H1 (cell line): ENCODE data around the gene ELFN2. TPM values are rescaled to one million over a fixed set of nuclear protein-coding genes. Genes with fewer than 3 reads are reported as not detected.

ENCODE experiments used
- CTCF ChIA-PET: fragments of 300-600 bp; sonication (Branson Sonifier 250); formaldehyde crosslinking; loops from one replicate; lab custom pipeline; 2021; ENCODE audit not compliant: partially characterized antibody; lab: Charles Lee
- POLR2A ChIA-PET: fragments of 300-600 bp; sonication (Branson Sonifier 250); formaldehyde crosslinking; loops from one replicate; lab custom pipeline; 2021; ENCODE audit warnings: inconsistent platforms; ENCODE audit not compliant: partially characterized antibody; lab: Charles Lee
- DNase-seq, 2 experiments: peaks; one replicate each; pipeline versions ENCODE4 v3.0.0 to v3.0.0-alpha.2; 2010 to 2022; ENCODE audit warnings: low spot score in 2 of 2, low read depth in 1 of 2, mixed read lengths in 1 of 2
- FAIRE-seq: peaks from 2 replicates; lab custom pipeline; 2011; peaks lifted over from hg19 to GRCh38; lab: Jason Lieb, UNC
- H2AFZ ChIP-seq: 2 replicates; pipeline ENCODE4 v1.8.1; 2012; ENCODE audit warnings: low read length, inconsistent platforms
- H2AK5ac ChIP-seq: 2 replicates; pipeline ENCODE4 v1.6.1; 2013; ENCODE audit warnings: low read depth, low read length
- H2BK120ac ChIP-seq: replicated peaks from 2 replicates; pipeline ENCODE3; 2013; ENCODE audit warnings: low read depth, low read length, inconsistent platforms
- H2BK12ac ChIP-seq: 2 replicates; pipeline ENCODE4 v1.6.1; 2013; ENCODE audit warnings: low read depth, low read length
- H2BK15ac ChIP-seq: 2 replicates; pipeline ENCODE4 v1.6.1; 2013; ENCODE audit warnings: low read length
- H2BK20ac ChIP-seq: 2 replicates; pipeline ENCODE4 v1.6.1; 2013; ENCODE audit warnings: low read length
- H2BK5ac ChIP-seq: 2 replicates; pipeline ENCODE4 v1.6.1; 2013; ENCODE audit warnings: low read depth, low read length
- H3K14ac ChIP-seq: 2 replicates; pipeline ENCODE4 v1.6.1; 2013; ENCODE audit warnings: inconsistent platforms; ENCODE audit not compliant: insufficient read length
- H3K18ac ChIP-seq: 2 replicates; pipeline ENCODE4 v1.6.1; 2013; ENCODE audit warnings: low read length; ENCODE audit errors: extremely low read depth
- H3K23ac ChIP-seq: 2 replicates; pipeline ENCODE4 v1.6.1; 2013; ENCODE audit warnings: inconsistent platforms; ENCODE audit not compliant: insufficient read length
- H3K23me2 ChIP-seq: 2 replicates; pipeline ENCODE4 v1.6.1; 2013; ENCODE audit warnings: low read depth, low read length
- H3K27ac ChIP-seq: 2 replicates; pipeline ENCODE4 v1.6.1; 2011; ENCODE audit warnings: low read depth, low read length, inconsistent platforms
- H3K27me3 ChIP-seq, 4 experiments: replicated peaks in 1 of 4; 1 replicate in 1 of 4; 2 replicates in 3 of 4; pipeline versions ENCODE4 v1.6.1 to v1.8.1; 2011 to 2013; ENCODE audit warnings: low read length in 3 of 4, mild to moderate bottlenecking in 3 of 4, inconsistent platforms in 2 of 4, mixed read lengths in 2 of 4, moderate library complexity in 1 of 4; ENCODE audit not compliant: control insufficient read depth in 3 of 4, insufficient read depth in 3 of 4; ENCODE audit errors: extremely low read depth in 1 of 4
- H3K36me3 ChIP-seq, 4 experiments: 2 replicates each; pipeline versions ENCODE4 v1.6.1 to v1.8.1; 2011 to 2013; ENCODE audit warnings: mild to moderate bottlenecking in 4 of 4, low read length in 3 of 4, moderate library complexity in 2 of 4, control low read depth in 1 of 4, inconsistent platforms in 1 of 4; ENCODE audit not compliant: insufficient read depth in 4 of 4, control insufficient read depth in 2 of 4
- H3K4ac ChIP-seq: replicated peaks from 2 replicates; pipeline ENCODE3; 2013; ENCODE audit warnings: low read length, low read depth, mixed read lengths, inconsistent platforms; ENCODE audit not compliant: insufficient read length
- H3K4me1 ChIP-seq, 4 experiments: replicated peaks in 1 of 4; 1 replicate in 1 of 4; 2 replicates in 3 of 4; pipeline versions ENCODE4 v1.6.1 to v1.8.1; 2011 to 2013; ENCODE audit warnings: low read length in 3 of 4, inconsistent platforms in 2 of 4, mixed read lengths in 1 of 4; ENCODE audit not compliant: insufficient read depth in 4 of 4, control insufficient read depth in 3 of 4
- H3K4me2 ChIP-seq, 2 experiments: 2 replicates each; pipeline versions ENCODE4 v1.6.1 to v1.8.1; 2011 to 2013; ENCODE audit warnings: low read depth in 2 of 2, low read length in 2 of 2, control low read depth in 1 of 2, inconsistent platforms in 1 of 2, mild to moderate bottlenecking in 1 of 2; ENCODE audit not compliant: insufficient read depth in 1 of 2
- H3K4me3 ChIP-seq, 4 experiments: fragments of 200-600, 300-600 bp in 1 of 4; sonication (generic), shearing (Covaris generic), sonication (Bioruptor Twin) in 1 of 4; 2 replicates each; pipeline versions ENCODE4 v1.5.1 to v1.8.1; 2011 to 2016; ENCODE audit warnings: low read length in 4 of 4, low read depth in 3 of 4, control low read depth in 2 of 4, inconsistent platforms in 2 of 4, mild to moderate bottlenecking in 2 of 4, mixed read lengths in 1 of 4, moderate library complexity in 1 of 4; ENCODE audit not compliant: insufficient read depth in 2 of 4; ENCODE audit errors: extremely low read depth in 1 of 4
- H3K56ac ChIP-seq: replicated peaks from 2 replicates; pipeline ENCODE3; 2013; ENCODE audit warnings: low read depth, mild to moderate bottlenecking, mixed read lengths, low read length, inconsistent platforms; ENCODE audit not compliant: insufficient read length
- H3K79me1 ChIP-seq: 2 replicates; pipeline ENCODE4 v1.6.1; 2013; ENCODE audit warnings: low read depth, low read length, control low read depth
- H3K79me2 ChIP-seq, 2 experiments: 2 replicates each; pipeline versions ENCODE4 v1.6.1 to v1.8.1; 2012 to 2013; ENCODE audit warnings: low read length in 2 of 2, mild to moderate bottlenecking in 2 of 2, inconsistent platforms in 1 of 2; ENCODE audit not compliant: insufficient read depth in 2 of 2, control insufficient read depth in 1 of 2
- H3K9ac ChIP-seq, 4 experiments: replicated peaks in 1 of 4; 1 replicate in 1 of 4; 2 replicates in 3 of 4; pipeline versions ENCODE4 v1.6.1 to v1.8.1; 2011 to 2013; ENCODE audit warnings: low read depth in 3 of 4, low read length in 3 of 4, control low read depth in 2 of 4, mild to moderate bottlenecking in 2 of 4, moderate library complexity in 2 of 4, inconsistent platforms in 1 of 4; ENCODE audit errors: extremely low read depth in 1 of 4
- H3K9me3 ChIP-seq, 2 experiments: 2 replicates each; pipeline versions ENCODE4 v1.6.1 to v1.8.1; 2012 to 2013; ENCODE audit warnings: mild to moderate bottlenecking in 2 of 2, moderate library complexity in 2 of 2, control low read depth in 1 of 2, inconsistent platforms in 1 of 2, low read depth in 1 of 2, low read length in 1 of 2, mixed read lengths in 1 of 2; ENCODE audit not compliant: insufficient read depth in 2 of 2
- H4K20me1 ChIP-seq, 2 experiments: replicated peaks in 1 of 2; 2 replicates each; pipeline versions ENCODE3 to v1.8.1; 2011 to 2013; ENCODE audit warnings: inconsistent platforms in 2 of 2, low read length in 2 of 2, mild to moderate bottlenecking in 1 of 2; ENCODE audit not compliant: insufficient read depth in 2 of 2, control insufficient read depth in 1 of 2
- H4K5ac ChIP-seq: 2 replicates; pipeline ENCODE4 v1.6.1; 2013; ENCODE audit warnings: low read length, low read depth, mixed read lengths, inconsistent platforms; ENCODE audit not compliant: insufficient read length
- H4K8ac ChIP-seq: 2 replicates; pipeline ENCODE4 v1.8.0; 2013; ENCODE audit warnings: mild to moderate bottlenecking, moderate library complexity, low read length, inconsistent platforms; ENCODE audit not compliant: insufficient read depth; ENCODE audit errors: extremely low read depth
- H4K91ac ChIP-seq: replicated peaks from 2 replicates; pipeline ENCODE3; 2013; ENCODE audit warnings: low read length, mixed read lengths, inconsistent platforms; ENCODE audit not compliant: insufficient read length
- KDM4A ChIP-seq: IDR thresholded peaks from one replicate; pipeline ENCODE4 v1.7.1; 2012; ENCODE audit warnings: low read depth, mild to moderate bottlenecking, moderate library complexity, low read length, inconsistent platforms; ENCODE audit not compliant: severe bottlenecking
- MAFK ChIP-seq: IDR thresholded peaks from 2 replicates; pipeline ENCODE4 v1.6.1; 2012; ENCODE audit warnings: low read depth, mild to moderate bottlenecking, improper control_type of control experiment, low read length
- WGBS, 2 experiments: shearing (Covaris generic) in 1 of 2; methylation state at CpG; one replicate each; pipeline versions ENCODE4 v1.1.6 to v1.1.7; 2013 to 2015; ENCODE audit warnings: low lambda C conversion rate in 2 of 2, mixed read lengths in 2 of 2, inconsistent platforms in 1 of 2, low coverage in 1 of 2, missing lambda C conversion rate in 1 of 2; ENCODE audit not compliant: insufficient replicate concordance in 2 of 2, insufficient coverage in 1 of 2, insufficient read length in 1 of 2; ENCODE audit errors: extremely low coverage in 1 of 2, missing lambda C conversion rate in 1 of 2; 5-methylcytosine and 5-hydroxymethylcytosine counted together
- polyA plus RNA-seq, 7 experiments: library from polyadenylated mRNA; depleted of rRNA in 3 of 7; stranded (reverse) in 5 of 7; unstranded in 2 of 7; fragments of >200 nt in 5 of 7; fragments of 200-250 nt in 2 of 7; gene quantifications; 1 replicate in 5 of 7; 2 replicates in 1 of 7; 4 replicates in 1 of 7; pipeline versions ENCODE4 v1.2.1 to v1.2.3, GENCODE V29; 2011 to 2013; ENCODE audit warnings: missing spikeins in 2 of 7, mixed read lengths in 2 of 7
- total RNA-seq: library from RNA; stranded (reverse); fragmentation: NEBNext Ultra II Directional; extraction: Animal tissue kit (Norgen Biotek cat#: 25700); gene quantifications from 2 replicates; pipeline ENCODE4 v1.2.1, GENCODE V29; 2021

The ELFN2 gene
- total and polyA plus RNA-seq, 2 of the 8 experiments (the other 6 are each of a cell fraction or from before 2014, with no cell fraction given) = 0.63 to 0.88 TPM

GRCh38 chr22:37459206-37459605 is 31.9 kb upstream of the ELFN2 start:
- Histone ChIP-seq H3K4me2 (no peak overlapping the region), H2BK12ac (no peak overlapping the region)

More at GRCh38 chr22:37459206-37459605, 31.9 kb upstream of the ELFN2 start:
- no peaks in the 10 kb centered on the region; a peak in 3 of 7 replicates for H3K4me1 ChIP-seq
- no peak overlapping the region for H3K18ac ChIP-seq
- no peak overlapping the region for H4K5ac ChIP-seq
- H2BK20ac ChIP-seq = no peak overlapping the region
- no peak overlapping the region for H3K4me3 ChIP-seq
- no peak overlapping the region for H2BK5ac ChIP-seq
- H3K14ac ChIP-seq = no peak overlapping the region
- H3K23ac ChIP-seq = no peak overlapping the region
- no peak overlapping the region for H2AFZ ChIP-seq
- no peak overlapping the region for H4K8ac ChIP-seq
- H3K9me3 ChIP-seq = no peaks in the 10 kb centered on the region
- WGBS, 2 experiments = 87% methylated on average over 8 of the region's 9 CpGs; no CpG with 5 or more reads in 1 of the 2 experiments
- DNase-seq (no peak), FAIRE-seq (no peak)
- H3K79me2 ChIP-seq = no peaks in the 10 kb centered on the region; a peak in 1 of 4 replicates
- H3K23me2 ChIP-seq = no peaks in the 10 kb centered on the region
- no peaks in the 10 kb centered on the region for H3K79me1 ChIP-seq
- no peaks in the 10 kb centered on the region for H3K27me3 ChIP-seq
- H3K4ac ChIP-seq = no peak overlapping the region
- H3K36me3 ChIP-seq = no peaks in the 10 kb centered on the region
- ChIA-PET POLR2A (no interaction called here), CTCF (interaction anchor here (0.7 to 8.2 kb wide), 18 partner anchors 10 to 461 kb away, joined by 3 to 119 read pairs (median 8); no protein-coding TSS in a partner anchor)
- no peak overlapping the region for H2BK15ac ChIP-seq
- H4K91ac ChIP-seq = no peak overlapping the region
- no peak overlapping the region for H2BK120ac ChIP-seq
- H3K56ac ChIP-seq = no peak overlapping the region
- H3K27ac ChIP-seq = no peak overlapping the region
- no peak for TF ChIP-seq KDM4A
- no peak for TF ChIP-seq MAFK
- no peak overlapping the region for H3K9ac ChIP-seq
- peaks cover 0 to 2% of the 10 kb centered on the region in 2 experiments for H4K20me1 ChIP-seq
- no peak overlapping the region for H2AK5ac ChIP-seq
